ENCODE results near the gene CNTN4.
"Not testable (repeated sequence)": the region's sequence is repeated elsewhere in the genome, so short reads cannot be mapped to it uniquely, and the experiment has no call there.

CNTN4 gene

DNA sequence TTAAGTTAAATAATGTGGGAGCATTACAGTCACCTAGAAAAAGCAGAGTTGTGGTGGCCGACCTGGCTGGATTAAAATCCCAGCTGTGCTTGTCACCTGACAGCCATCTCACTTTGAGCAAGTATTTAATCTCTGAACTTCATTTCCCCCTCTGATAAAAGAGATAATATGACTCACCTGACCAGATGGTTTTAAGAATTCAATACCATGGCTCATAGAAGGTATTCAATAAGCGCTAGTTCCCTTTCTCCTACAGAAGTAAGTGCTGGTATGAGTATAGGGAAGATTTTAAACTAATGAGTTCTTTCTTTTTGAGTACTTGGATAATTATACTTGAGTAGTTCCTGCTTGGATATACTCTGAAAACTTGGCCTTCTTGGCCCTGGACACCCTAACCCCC is 686.0 kb downstream of the CNTN4 start:
- no peak for DNase-seq (ENCODE audit: low read depth, low spot score)

DNA sequence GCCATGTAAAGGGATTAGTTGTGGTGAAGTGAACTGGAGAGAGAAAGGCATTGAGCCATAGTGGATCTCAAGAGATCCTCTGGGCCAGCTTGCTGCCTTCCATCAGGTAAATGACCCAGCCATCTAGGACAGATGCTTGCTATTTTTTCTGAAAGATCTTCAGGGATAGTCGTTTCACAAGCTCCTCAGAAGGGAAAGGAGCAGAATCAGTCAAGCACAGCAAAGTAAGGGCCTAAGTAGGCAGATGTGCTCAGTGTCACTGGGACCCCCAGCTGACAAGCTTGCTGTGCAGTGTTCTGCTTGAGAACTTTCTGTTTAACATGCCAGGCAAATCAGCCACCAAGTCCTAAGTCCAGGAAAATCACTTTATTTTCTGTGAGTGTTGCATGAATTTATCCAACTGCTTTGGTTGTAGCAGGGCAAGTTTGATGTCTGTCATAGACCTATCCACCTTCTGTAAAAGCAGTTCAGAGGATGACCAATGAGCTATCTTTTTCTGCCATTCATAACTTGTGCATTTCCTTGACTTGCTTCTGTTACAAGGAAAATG is 691.7 kb downstream of the CNTN4 start:
- no peak for DNase-seq (ENCODE audit: low read depth, low spot score)

- no peak for DNase-seq (ENCODE audit: low read depth, low spot score)
Measured at GRCh38 chr3:2792432-2792831, 693.8 kb downstream of the CNTN4 start.

- no peak for DNase-seq (ENCODE audit: low read depth, low spot score)
Measured at GRCh38 chr3:2793987-2794386, 695.3 kb downstream of the CNTN4 start.

DNA sequence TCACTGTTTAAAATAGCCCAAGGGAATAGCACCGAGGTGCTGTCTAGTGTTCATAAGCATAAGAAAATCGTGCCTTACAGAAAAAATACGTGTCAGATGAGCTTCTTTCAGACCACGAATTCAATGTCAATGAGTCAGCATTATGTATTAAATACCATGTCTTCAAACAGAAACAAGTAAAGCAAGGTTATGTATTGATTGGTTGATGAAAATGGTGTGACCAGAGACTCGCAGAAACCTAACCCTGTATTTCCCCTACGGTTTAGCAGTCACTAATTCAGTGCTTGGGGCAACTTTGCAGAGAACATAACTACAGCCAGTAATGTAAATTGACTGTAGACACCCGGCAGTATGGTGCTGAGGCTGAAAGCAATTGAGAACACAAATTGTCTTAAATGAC is 703.8 kb downstream of the CNTN4 start:
- DNase-seq (ENCODE audit: low read depth, low spot score) = no peak

DNA sequence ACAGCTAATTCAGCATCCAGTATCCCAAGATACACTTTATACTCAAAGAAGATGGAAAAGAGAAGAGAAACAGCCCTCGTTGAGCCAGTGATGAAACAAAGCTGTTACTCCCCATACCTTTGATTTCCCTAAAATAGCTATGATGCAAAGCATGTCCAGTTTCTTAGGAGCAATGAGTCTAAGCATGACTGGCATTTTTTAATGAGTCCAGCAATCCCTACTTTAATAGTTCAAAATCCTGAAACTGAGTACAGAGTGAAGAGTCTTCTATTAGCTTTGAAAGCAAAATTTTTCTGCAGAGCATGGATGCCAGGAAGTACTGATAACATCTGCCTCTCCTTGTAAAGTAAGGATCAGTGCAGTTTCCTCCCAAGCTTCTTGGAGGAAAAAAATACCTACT is 708.8 kb downstream of the CNTN4 start:
- no peak for DNase-seq (ENCODE audit: low read depth, low spot score)

DNA sequence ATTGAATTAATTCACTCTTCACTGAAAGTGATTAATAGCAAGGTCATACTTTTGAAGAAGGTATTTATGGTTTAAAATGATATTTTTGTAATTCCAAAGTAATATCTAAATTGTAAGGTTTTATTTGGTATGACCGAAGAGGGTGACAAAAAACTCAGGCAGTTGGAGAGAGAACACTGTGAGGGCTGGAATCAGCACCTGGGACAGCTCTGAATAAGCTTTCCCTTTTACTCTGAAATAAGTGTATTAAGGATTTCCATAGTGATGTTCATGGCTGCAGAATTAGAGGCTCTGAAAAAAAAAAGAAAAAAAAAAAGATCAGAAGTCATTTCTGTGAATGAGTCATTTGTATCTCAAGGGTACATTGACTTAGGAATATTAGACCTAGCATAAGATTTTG is 712.1 kb downstream of the CNTN4 start:
- DNase-seq (ENCODE audit: low read depth, low spot score) = no peak

DNA sequence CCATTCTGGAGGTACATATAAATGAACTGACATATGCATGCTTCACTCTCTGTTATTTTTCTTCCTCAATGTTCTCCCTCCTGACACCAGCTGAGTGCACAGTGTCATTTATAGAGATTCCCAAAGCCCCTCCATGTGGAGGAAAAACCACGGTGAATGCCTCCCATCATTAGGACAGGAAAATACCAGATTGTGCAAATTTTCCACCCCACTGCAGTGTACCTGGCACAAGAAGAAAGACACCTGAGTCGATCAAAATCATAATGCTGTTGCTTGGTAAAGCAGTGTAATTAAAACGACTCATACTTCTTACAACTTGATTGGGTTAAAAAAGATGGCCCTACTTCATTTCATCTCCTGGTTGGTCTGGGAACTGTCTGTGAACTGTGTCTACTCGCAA is 720.9 kb downstream of the CNTN4 start:
- DNase-seq (ENCODE audit: low read depth, low spot score) = no peak

GRCh38 chr3:2820982-2821381 is 722.3 kb downstream of the CNTN4 start:
- DNase-seq (ENCODE audit: low read depth, low spot score) = not testable (repeated sequence)

DNA sequence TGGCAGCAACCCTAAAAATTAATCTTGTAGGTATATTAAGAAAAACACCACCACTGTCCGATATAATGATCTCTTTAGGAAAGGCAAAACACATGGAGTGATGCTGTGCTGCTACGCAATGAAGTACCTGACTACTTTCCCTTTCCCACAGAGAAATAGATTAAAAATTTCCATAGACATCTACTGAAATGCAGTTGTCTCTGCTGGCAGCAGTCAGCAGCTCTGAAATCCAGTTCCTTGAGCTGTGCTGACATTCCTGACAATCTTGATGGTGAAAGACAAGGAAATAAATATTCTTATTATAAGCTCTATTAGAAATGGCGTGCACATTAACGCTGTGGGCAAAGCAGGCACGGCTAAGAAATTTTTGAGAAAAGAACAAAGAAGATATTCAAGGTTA is 723.9 kb downstream of the CNTN4 start:
- no peak for DNase-seq (ENCODE audit: low read depth, low spot score)

- no peak for DNase-seq (ENCODE audit: low read depth, low spot score)
Measured at GRCh38 chr3:2823031-2823430, 724.4 kb downstream of the CNTN4 start.

- DNase-seq (ENCODE audit: low read depth, low spot score) = no peak
Measured at GRCh38 chr3:2823437-2824211, 725.0 kb downstream of the CNTN4 start.

- DNase-seq (ENCODE audit: low read depth, low spot score) = no peak
Measured at GRCh38 chr3:2826036-2826435, 727.4 kb downstream of the CNTN4 start.

- no peak for DNase-seq (ENCODE audit: low read depth, low spot score)
Measured at GRCh38 chr3:2826453-2826852, 727.8 kb downstream of the CNTN4 start.

- no peak for DNase-seq (ENCODE audit: low read depth, low spot score)
Measured at GRCh38 chr3:2837239-2837638, 738.6 kb downstream of the CNTN4 start.

GRCh38 chr3:2837910-2838309 is 739.2 kb downstream of the CNTN4 start:
- no peak for DNase-seq (ENCODE audit: low read depth, low spot score)

DNA sequence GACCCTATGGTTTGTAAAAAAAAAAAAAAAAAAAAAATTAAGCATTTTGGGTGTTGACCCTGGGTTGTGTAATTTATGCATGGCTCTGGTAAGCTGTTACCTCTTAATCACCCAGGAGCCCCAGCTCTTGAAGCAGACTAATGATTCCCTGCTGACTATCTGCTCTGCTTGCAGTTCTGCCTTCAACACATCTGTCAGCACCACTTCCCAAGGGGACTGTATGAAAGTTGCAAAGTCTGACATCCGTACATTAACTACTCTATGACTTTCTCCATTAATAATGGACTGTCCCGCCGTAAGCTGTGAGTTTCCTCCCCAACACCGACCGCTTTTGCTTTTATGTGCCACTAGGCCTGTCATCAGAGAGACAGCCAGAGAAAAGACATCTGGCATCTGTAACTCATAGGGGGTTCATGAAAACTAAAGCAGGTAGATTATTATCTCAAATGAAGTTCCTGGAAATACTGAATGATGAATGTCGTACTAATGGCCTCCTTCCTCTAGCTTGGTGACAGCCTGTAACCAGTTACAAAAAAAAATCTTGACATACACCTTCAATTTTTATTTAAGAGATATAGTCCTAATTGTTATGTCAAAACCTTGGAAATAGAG is 740.0 kb downstream of the CNTN4 start:
- no peak for DNase-seq (ENCODE audit: low read depth, low spot score)

- no peak for DNase-seq (ENCODE audit: low read depth, low spot score)
Measured at GRCh38 chr3:2839876-2840275, 741.2 kb downstream of the CNTN4 start.

DNA sequence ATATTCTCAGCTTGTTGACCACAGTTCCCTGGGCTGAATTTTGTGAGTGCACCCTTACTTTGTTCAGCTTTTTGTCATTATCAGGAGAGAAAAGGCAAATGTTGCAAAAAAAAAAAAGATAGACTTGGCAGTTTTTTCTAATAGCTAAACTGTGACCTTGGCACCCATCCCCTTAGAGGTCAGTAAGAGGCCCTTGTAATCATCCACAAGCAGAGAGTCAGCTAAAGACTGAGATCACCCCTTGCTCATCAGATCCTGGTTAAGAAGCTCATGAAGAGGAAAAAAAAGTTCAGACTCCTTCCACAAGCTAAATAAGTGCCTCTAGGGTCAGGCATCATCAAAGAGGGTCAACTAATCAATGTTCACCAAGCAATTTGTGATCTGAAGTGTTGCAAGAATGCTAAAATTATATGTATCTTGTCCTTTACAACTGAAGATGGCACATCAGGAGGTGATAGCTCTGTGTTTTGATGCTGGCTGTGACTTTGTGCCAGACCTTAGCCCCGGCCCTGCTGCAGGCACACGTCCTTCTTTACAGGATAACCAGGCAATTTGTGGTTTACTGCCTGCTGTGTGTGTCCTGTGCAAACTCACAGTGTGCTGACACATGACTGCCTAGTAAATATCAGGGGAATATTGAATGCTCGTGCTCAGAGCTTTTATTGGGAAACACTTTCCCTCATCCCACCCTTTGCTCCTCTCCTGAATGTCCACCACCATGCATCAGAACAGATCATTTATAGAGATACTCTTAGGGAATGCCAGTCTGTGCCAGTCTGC is 748.6 kb downstream of the CNTN4 start:
- DNase-seq (ENCODE audit: low read depth, low spot score) = no peak

- DNase-seq (ENCODE audit: low read depth, low spot score) = no peak
Measured at GRCh38 chr3:2849092-2849491, 750.4 kb downstream of the CNTN4 start.

- DNase-seq (ENCODE audit: low read depth, low spot score) = no peak
Measured at GRCh38 chr3:2850701-2851100, 752.0 kb downstream of the CNTN4 start.

DNA sequence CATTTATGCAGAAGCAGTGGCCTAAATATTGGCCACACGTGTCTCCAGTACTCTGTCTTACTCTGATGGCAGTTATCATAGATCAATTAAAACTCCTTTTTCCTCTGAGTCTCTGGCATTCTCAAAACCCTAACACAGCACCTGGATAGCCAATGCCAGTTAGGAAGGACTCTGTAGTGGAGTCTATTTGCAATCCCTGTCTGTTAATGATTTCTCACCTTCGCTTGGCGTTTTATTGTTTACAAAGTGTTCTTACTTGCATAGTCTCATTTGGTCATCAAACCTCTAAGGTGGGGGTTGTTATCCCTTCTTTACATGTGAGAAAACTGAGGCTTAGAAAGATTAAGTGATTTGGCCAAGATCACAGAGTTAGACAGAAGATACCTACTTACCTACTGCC is 752.7 kb downstream of the CNTN4 start:
- DNase-seq (ENCODE audit: low read depth, low spot score) = no peak
